ENCODE data around the gene CLCNKB. TPM values are rescaled to one million over a fixed set of nuclear protein-coding genes. Genes with fewer than 3 reads are reported as not detected.

CLCNKB gene
- total RNA-seq, 4 donors from 2014 or later = 0.41 to 1.9 (median 1.2) TPM; not detected in 1

DNA sequence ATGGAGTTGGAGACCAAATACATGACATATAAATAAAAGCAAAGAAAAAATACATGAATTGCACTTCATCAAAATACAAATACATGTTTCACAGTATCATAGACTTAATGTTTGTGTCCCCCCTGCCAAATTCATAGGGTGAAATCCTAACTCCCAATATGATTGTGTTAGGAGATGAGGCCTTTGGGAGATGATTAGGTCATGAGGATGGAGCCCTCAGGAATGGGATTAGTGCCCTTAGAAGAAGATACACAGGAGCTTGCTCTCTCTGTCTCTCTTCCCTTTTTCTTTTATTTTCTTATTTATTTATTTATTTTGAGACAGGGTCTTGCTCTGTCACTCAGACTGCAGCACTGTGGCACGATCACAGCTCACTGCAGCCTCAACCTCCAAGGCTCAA is 55.8 kb downstream of the CLCNKB start:
- no peak for DNase-seq
- Histone ChIP-seq H3K36me3 (no peaks in the 10 kb centered on the region), H3K9me3 (no peaks in the 10 kb centered on the region), H3K27me3 (no peaks in the 10 kb centered on the region), H3K4me1 (no peaks in the 10 kb centered on the region), H3K27ac (no peak overlapping the region), H3K4me3 (no peak overlapping the region)
- TF ChIP-seq, protein P1, sequence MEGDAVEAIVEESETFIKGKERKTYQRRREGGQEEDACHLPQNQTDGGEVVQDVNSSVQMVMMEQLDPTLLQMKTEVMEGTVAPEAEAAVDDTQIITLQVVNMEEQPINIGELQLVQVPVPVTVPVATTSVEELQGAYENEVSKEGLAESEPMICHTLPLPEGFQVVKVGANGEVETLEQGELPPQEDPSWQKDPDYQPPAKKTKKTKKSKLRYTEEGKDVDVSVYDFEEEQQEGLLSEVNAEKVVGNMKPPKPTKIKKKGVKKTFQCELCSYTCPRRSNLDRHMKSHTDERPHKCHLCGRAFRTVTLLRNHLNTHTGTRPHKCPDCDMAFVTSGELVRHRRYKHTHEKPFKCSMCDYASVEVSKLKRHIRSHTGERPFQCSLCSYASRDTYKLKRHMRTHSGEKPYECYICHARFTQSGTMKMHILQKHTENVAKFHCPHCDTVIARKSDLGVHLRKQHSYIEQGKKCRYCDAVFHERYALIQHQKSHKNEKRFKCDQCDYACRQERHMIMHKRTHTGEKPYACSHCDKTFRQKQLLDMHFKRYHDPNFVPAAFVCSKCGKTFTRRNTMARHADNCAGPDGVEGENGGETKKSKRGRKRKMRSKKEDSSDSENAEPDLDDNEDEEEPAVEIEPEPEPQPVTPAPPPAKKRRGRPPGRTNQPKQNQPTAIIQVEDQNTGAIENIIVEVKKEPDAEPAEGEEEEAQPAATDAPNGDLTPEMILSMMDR (IDR thresholded peaks at IDR 0.05) = no peak
- TF ChIP-seq POLR2A (IDR thresholded peaks at IDR 0.05) = no peak
- intact Hi-C loops (cut with DNase I; ENCODE audit: low total_unique reads) = no loop called here

DNA sequence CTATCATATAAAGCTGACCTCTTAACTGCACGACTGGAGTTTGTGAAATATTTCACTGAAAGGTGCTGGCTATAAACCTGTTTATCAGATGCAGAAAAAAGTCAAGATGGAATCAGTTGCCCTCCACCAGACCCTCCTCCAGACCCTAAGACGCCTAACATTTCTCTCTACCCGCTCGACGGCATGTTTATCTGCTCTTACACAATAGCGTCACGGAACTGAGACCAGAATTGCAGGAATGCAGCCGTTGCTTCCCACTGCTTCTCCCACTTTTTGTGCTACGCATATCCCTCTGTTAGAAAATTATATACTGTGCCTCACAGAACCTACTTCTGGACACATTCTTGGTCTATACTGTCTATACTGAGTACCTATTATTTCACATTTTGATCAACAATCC is 58.0 kb downstream of the CLCNKB start:
- no peak for DNase-seq

More for the DNA sequence above, 58.0 kb downstream of the CLCNKB start:
- Histone ChIP-seq H3K9me3 (no peaks in the 10 kb centered on the region), H3K27ac (no peak overlapping the region), H3K4me1 (no peaks in the 10 kb centered on the region), H3K4me3 (no peak overlapping the region), H3K36me3 (no peaks in the 10 kb centered on the region), H3K27me3 (no peaks in the 10 kb centered on the region)
- intact Hi-C loops (cut with DNase I; ENCODE audit: low total_unique reads) = no loop called here
- TF ChIP-seq, protein P1 (IDR thresholded peaks at IDR 0.05) = no peak
- no peak for TF ChIP-seq POLR2A (IDR thresholded peaks at IDR 0.05)

Other genes with a start within 250 kb of the CLCNKB start
- gene UQCRHL, start 236.1 kb upstream of the CLCNKB start, total RNA-seq = 1 to 10 TPM in 2 of 4 donors, under 1 TPM in 1, not detected in 1; 0.59 to 1.9 (median 1.0) TPM
- gene SPEN, start 196.1 kb upstream of the CLCNKB start, total RNA-seq = 100 to 1,000 TPM in 1 of 4 donors, 10 to 100 TPM in 3; 18.8 to 104 (median 73.8) TPM
- gene ZBTB17, start 67.7 kb upstream of the CLCNKB start, total RNA-seq = 100 to 1,000 TPM in 1 of 4 donors, 10 to 100 TPM in 3; 21.3 to 120 (median 70.0) TPM
- gene SRARP, start 39.5 kb upstream of the CLCNKB start, total RNA-seq = not detected
- 100 to 1,000 TPM in 1 of 4 donors, 10 to 100 TPM in 2, 1 to 10 TPM in 1; 8.7 to 283 (median 22.6) TPM for gene HSPB7, start 25.7 kb upstream of the CLCNKB start, total RNA-seq
- 1 to 10 TPM in 1 of 4 donors, not detected in 3; 2.9 TPM for gene CLCNKA, start 21.7 kb upstream of the CLCNKB start, total RNA-seq
- under 1 TPM in 2 of 4 donors, not detected in 2; 0.28 to 0.85 TPM for gene FAM131C, start 29.9 kb downstream of the CLCNKB start, total RNA-seq
- gene EPHA2, start 112.3 kb downstream of the CLCNKB start, total RNA-seq = 10 to 100 TPM in 2 of 4 donors, 1 to 10 TPM in 2; 2.4 to 32.9 (median 16.3) TPM
- gene ARHGEF19, start 168.9 kb downstream of the CLCNKB start, total RNA-seq = 10 to 100 TPM in 2 of 4 donors, 1 to 10 TPM in 2; 3.6 to 26.8 (median 12.2) TPM
- gene CPLANE2, start 193.4 kb downstream of the CLCNKB start, total RNA-seq = 1 to 10 TPM; 5.1 to 7.4 (median 5.5) TPM